ENCODE results near the gene HSBP1L1.
"Not testable (repeated sequence)": the region's sequence is repeated elsewhere in the genome, so short reads cannot be mapped to it uniquely, and the experiment has no call there.

The HSBP1L1 gene

DNA sequence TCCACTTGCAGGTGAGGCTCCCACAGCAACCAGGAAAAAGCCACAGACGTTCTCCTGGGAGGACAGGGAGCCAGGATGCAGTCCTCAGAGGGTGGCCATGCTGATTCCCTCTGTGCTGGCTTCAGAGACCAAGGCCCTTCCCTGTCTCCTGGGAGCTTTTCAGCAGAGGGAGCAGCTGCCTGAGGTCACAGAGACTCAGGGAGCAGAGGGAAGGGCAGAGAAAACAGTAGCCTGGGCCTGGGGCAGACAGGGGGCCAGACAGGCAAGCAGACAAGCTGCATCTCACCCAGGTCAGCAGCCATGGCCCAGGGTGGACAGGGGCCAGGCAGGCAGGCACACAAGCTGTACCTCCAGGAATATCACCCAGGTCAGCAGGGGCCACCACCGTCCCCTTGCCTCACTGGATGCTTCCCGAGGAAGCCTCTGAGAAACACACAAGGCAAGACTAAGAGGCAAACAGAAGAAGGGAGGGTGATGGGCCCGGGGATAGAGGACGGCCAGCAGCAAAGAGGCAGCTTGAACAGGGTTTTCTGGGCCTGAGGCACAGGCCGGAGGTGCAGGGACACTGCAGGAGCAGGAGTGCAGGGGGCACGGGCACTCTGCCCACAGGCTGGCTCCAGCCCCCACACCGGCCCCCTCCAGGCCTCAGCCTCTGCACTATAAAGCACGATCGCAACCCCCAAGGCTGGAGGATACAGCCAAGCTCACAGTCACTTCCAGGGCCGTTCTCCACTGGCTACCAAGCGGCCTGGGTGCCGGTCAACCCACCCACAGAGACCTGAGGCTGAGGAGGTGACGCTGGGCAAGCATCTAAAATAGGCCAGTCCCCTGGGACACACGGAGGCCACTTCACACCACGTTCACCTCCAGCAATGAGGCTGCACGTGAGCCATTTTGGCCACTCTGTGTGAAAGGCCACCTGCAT, 19.1 kb upstream of the HSBP1L1 start:
- DNase-seq (ENCODE audit: low read depth in 2 of 2): no peak

GRCh38 chr18:79947054-79947755, 17.2 kb upstream of the HSBP1L1 start:
- DNase-seq (ENCODE audit: low read depth in 2 of 2): no peak

GRCh38 chr18:79947881-79948610, 16.4 kb upstream of the HSBP1L1 start:
- no peak for DNase-seq (ENCODE audit: low read depth in 2 of 2)

DNA sequence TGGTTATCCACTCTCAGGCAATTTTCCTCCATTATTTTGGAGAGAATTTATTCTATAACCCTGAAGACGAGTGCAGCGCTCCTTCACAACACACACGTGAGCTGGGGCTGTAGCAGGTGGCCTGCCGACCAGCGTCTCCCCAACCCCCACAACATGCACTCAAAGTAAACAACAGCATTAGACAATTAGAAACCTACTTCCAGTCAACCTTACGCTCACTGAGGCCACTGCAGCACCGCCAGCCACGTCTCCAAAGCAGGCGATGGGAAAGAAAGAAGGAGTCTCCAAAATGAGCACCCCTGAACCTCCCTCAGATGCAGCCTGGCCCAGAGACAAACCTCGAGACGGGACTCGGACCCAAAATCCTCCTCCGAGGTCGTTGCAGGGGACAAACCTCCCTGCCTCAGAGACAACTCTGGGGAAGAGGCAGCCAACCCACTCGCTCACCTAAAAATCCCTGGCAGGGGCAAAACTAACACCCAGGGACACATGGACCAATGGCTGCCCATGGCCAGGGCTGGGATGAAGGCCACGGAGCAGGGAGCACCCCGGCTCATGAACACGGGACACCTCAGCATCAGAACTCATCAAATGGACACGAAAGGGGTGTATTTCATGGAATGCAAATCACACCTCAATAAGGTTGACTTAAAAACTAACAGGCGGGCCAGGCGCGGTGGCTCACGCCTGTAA, 15.6 kb upstream of the HSBP1L1 start:
- DNase-seq (ENCODE audit: low read depth in 2 of 2): no peak

- DNase-seq (ENCODE audit: low read depth in 2 of 2): no peak
Measured at GRCh38 chr18:79949697-79950487, 14.6 kb upstream of the HSBP1L1 start.

DNA sequence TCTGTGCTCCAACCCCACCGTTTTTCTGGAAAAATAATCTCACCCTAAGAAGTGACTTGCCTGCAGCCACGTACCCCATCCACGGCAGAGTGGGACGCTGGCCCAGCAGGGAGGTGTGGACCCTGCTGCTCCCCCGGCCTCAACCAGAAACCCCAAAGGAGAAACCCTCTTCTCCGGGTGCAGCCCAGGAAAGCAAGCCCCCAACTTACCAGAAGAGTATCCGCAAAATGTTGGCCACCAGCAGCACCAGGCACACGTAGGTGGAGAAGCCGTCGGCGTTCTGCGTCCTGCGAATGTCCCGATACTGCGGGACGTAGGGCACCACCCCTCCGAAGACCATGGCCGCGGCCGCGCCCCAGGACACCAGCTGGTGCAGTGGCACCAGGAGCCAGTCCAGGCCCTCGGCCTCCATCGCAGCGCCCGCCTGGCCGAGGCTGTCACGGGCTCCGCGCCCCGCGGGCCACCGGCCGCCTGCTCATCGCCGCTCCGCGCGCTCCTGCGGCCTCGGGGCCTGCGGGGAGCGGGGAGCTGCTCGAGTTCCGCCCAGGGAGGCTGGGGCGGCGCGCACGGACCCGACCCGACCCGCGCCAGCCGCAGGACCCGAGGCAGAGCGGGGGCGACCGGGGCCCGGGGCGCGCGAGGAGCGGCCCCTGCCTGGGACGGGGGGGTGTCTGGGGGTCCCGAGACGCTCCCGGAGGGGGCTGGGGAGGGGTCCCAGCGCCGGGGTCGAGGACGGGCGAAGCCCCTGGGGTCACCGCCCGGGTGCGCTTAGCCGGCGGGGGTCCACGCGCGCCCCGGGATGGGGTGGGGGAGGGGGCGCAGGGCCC, 13.7 kb upstream of the HSBP1L1 start:
- DNase-seq (ENCODE audit: low read depth in 2 of 2): no peak

GRCh38 chr18:79951545-79952455, 12.6 kb upstream of the HSBP1L1 start, which contains the start of gene SLC66A2:
TSS of gene SLC66A2 (minus strand) at chr18:79951653. CDS start at chr18:79950926, 727 bp downstream.
- peak; percentile 85 to 91 for DNase-seq (ENCODE audit: low read depth in 2 of 2)

DNA sequence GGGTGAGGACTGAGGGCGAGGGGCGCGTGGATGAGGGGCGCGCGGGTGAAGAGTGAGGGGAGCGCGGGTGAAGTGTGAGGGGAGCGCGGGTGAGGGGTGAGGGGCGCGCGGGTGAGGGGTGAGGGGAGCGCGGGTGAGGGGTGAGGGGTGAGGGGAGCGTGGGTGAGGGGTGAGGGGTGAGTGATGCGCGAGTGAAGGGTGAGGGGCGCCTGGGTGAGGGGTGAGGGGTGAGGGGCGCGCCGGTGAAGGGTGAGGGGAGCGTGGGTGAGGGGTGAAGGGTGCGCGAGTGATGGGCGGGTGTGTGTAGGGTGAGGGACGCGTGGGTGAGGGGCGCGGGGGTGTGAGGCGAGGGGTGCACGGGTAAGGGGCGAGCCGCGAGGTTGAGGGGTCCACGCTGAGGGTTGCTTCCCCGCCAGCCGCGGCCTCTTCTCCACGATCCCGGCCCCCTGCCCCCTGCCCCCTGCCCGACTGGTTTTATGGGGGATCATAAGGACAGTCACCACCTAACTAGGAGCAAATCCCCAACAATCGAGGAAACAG, 11.9 kb upstream of the HSBP1L1 start:
- no peak for DNase-seq (ENCODE audit: low read depth in 2 of 2)

GRCh38 chr18:79952996-79953559, 11.4 kb upstream of the HSBP1L1 start:
- no peak for DNase-seq (ENCODE audit: low read depth in 2 of 2)

DNA sequence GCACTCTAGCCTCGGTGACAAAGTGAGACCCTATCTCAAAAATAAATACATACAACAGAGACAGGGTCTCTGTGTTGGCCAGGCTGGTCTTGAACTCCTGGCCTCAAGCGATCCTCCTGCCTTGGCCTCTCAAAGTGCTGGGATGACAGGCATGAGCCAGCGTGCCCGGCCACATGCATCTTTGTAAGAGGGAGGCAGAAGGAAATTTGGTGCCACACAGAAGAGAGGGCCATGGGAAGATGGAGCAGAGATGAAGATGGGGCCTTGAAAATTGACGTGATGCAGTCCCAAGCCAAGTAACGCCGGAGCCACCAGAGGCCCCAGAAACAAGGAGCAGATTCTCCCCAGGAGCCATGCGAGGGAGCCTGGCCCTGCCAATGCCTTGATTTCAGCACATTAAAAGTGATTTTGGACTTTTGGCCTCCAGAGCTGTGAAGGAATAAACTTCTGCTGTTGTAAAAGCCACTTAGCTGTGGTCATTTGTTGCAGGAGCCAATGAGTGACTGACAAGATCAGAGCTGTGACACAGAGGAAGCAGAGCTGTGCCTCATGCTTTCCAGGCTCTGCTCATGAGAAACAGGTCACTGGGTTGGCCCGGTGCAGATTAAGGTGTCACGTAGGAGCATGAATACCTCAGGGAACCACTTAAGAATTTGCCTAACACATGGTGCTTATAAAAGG, 10.3 kb upstream of the HSBP1L1 start:
- DNase-seq (ENCODE audit: low read depth in 2 of 2): no peak

DNA sequence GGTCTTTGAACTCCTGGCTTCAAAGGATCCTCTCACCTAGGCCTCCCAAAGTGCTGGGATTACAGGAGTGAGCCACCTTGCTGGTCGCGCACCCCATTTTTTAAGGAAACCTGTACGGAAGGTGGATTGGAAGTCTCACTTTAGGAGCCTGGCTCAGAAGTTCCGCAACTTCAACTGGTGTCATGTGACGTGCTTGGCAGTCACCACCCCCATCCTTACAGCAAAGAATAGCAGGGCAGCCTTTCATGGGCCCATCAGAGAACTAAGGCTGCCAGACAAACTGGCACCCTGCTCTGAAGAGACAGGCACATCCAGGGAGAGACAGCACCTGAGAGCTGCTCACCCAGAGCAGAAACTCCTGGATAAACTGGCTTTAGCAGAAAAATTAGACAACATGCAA, 9.7 kb upstream of the HSBP1L1 start:
- no peak for DNase-seq (ENCODE audit: low read depth in 2 of 2)

DNA sequence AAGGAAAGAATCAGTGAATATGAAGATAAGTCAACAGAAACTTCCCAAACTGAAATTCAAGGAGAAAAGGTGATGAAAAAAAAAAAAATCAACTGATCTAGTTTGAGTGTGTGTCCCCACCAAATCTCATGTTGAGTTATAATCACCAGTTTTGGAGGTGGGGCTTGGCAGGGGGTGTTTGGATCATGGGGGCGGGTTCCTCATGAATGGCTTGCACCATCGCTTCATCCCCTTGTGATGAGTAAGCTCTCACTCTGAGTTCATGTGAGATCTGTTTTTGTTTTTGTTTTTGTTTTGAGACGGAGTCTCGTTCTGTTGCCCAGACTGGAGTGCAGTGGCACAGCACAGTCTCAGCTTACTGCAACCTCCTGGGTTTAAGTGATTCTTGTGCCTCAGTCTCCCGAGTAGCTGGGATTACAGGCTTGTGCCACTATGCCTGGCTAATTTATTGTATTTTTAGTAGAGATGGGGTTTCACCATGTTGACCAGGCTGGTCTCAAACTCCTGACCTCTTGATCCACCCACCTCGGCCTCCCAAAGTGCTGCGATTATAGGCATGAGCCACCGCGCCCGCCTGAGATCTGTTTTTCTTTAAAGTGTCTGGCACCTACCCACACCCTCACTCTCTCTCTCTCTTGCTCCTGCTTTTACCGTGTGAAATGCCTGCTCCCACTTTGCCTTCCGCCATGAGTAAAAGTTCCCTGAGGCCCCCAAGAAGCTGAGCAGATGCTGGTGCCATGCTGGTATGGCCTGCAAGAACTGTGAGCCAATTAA, 9.0 kb upstream of the HSBP1L1 start:
- no peak for DNase-seq (ENCODE audit: low read depth in 2 of 2)

GRCh38 chr18:79956276-79956675, 8.2 kb upstream of the HSBP1L1 start:
- DNase-seq (ENCODE audit: low read depth in 2 of 2): no peak

GRCh38 chr18:79958981-79959380, 5.5 kb upstream of the HSBP1L1 start:
- DNase-seq (ENCODE audit: low read depth in 2 of 2): no peak

- not testable (repeated sequence) for DNase-seq (ENCODE audit: low read depth in 2 of 2)
Measured at GRCh38 chr18:79960161-79960801, 4.2 kb upstream of the HSBP1L1 start.

GRCh38 chr18:79960921-79961526, 3.4 kb upstream of the HSBP1L1 start:
- DNase-seq (ENCODE audit: low read depth in 2 of 2): no peak

All from stimulated activated CD4-positive, alpha-beta T cell treated with anti-CD3 and anti-CD28 coated beads, Interleukin-15, amount 100 ng/mL, for 48 hours (primary cell).